Measurements from ENCODE around the gene MYO6. TPM values are rescaled to one million over a fixed set of nuclear protein-coding genes. Genes with fewer than 3 reads are reported as not detected.

MYO6 gene
- total RNA-seq, 2 experiments from 2014 or later = not detected

DNA sequence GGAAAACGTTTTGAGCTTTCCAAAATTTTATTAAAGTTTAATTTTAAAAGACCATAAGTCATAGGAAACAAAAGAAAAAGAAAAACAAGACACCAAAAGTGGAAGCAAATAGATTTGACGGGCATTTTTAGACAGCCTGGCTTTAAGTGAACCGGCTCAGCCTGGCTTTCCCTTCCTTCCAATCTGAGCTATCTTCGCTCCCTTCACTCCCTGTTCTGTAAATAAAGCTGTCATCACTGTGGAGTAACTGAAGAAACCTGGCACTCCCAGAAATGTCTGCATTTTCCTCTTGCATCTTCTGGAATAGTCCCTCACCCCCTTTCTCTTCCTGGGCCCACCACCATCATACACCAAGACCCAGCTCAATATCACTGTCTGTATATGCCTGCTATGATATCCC, 191.5 kb downstream of the MYO6 start:
- Histone ChIP-seq H3K79me2 (ENCODE audit: insufficient read depth, low read depth, low read length) (no peaks in the 10 kb centered on the region), H3K4me3 (ENCODE audit: low read depth, low read length, poor library complexity, severe bottlenecking) (no peak overlapping the region), H2AFZ (ENCODE audit: low read length) (no peak overlapping the region), H3K27ac (ENCODE audit: low read depth, low read length, poor library complexity, severe bottlenecking) (no peak overlapping the region), H3K4me2 (ENCODE audit: low read length) (no peak overlapping the region), H3K9me3 (ENCODE audit: low read length) (no peaks in the 10 kb centered on the region), H3K9me2 (ENCODE audit: insufficient read depth, low read length) (no peaks in the 10 kb centered on the region), H4K20me1 (ENCODE audit: insufficient read depth, low read length) (no peaks in the 10 kb centered on the region), H3K36me3 (ENCODE audit: insufficient read depth, low read length) (no peaks in the 10 kb centered on the region), H3K4me1 (ENCODE audit: insufficient read depth, low read length, poor library complexity, severe bottlenecking) (no peaks in the 10 kb centered on the region)
- BruUV-seq (replicated peaks) = no TSS peak
- intact Hi-C loops (cut with micrococcal nuclease; ENCODE audit: unreplicated experiment) = no loop called here
- no peak for DNase-seq (ENCODE audit: low spot score)
- ChIA-PET CTCF (ENCODE audit: unreplicated experiment) (no interaction called here), POLR2A (interaction anchor here (0.6 kb wide), 1 partner anchor 1011 kb away, joined by 3 read pairs; no protein-coding TSS in a partner anchor)
- TF ChIP-seq CTCF (conservative IDR thresholded peaks at IDR 0.05; ENCODE audit: low read length) (no peak), EZH2phosphoT487 (IDR thresholded peaks at IDR 0.05; ENCODE audit: borderline replicate concordance, low read depth, low read length) (no peak)

DNA sequence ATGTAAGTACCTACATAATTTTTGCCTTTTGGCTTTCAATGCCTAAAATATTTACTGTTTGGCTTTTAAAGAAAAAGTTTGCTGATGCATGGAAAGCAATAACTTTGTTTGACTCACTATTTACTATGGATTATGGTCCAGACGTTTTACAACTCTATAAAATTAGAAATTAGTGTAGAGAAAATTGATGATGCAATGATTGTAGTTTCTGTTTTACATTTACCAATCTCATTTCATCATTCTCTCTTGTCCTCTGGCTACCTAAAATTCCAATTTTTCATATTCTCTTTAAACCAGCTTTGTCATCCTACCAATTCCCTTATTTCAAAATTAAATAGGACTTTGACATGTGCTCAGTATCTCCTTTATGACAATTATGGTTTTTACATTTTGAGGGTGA, 192.5 kb downstream of the MYO6 start:
- H3K9me2 ChIP-seq (ENCODE audit: insufficient read depth, low read length) = no peaks in the 10 kb centered on the region
- no TSS peak for BruUV-seq (replicated peaks)
- CTCF ChIA-PET (ENCODE audit: unreplicated experiment) = no interaction called here
- H3K79me2 ChIP-seq (ENCODE audit: insufficient read depth, low read depth, low read length) = no peaks in the 10 kb centered on the region
- H3K4me2 ChIP-seq (ENCODE audit: low read length) = no peak overlapping the region
- no peak for TF ChIP-seq CTCF (conservative IDR thresholded peaks at IDR 0.05; ENCODE audit: low read length)
- no peak for TF ChIP-seq EZH2phosphoT487 (IDR thresholded peaks at IDR 0.05; ENCODE audit: borderline replicate concordance, low read depth, low read length)
- H3K4me3 ChIP-seq (ENCODE audit: low read depth, low read length, poor library complexity, severe bottlenecking) = no peak overlapping the region
- H3K9me3 ChIP-seq (ENCODE audit: low read length) = no peaks in the 10 kb centered on the region
- H3K4me1 ChIP-seq (ENCODE audit: insufficient read depth, low read length, poor library complexity, severe bottlenecking) = no peaks in the 10 kb centered on the region
- H3K36me3 ChIP-seq (ENCODE audit: insufficient read depth, low read length) = no peaks in the 10 kb centered on the region
- intact Hi-C loops (cut with micrococcal nuclease; ENCODE audit: unreplicated experiment) = no loop called here
- DNase-seq (ENCODE audit: low spot score) = no peak
- POLR2A ChIA-PET = no interaction called here
- H2AFZ ChIP-seq (ENCODE audit: low read length) = no peak overlapping the region
- H3K27ac ChIP-seq (ENCODE audit: low read depth, low read length, poor library complexity, severe bottlenecking) = no peak overlapping the region
- no peaks in the 10 kb centered on the region for H4K20me1 ChIP-seq (ENCODE audit: insufficient read depth, low read length)

DNA sequence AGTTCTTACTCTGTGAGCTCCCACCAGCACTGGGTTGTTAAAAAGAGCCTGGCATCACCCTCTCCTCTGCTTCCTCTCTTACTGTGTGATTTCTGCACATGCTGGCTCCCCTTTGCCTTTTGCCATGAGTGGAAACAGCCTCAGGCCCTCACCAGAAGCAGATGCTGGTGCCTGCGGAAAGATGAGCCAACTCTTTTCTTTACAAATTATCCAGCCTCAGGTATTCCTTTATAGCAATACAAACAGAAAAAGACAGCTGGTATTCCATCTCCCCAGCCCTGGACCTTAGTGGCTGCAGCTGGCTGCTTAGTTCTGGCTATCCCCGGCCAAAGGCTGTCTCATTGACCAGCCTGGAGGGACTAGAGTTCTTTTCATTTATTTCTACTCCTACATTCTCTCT, 194.3 kb downstream of the MYO6 start:
- H3K9me2 ChIP-seq (ENCODE audit: insufficient read depth, low read length) = no peaks in the 10 kb centered on the region
- no peak overlapping the region for H3K4me2 ChIP-seq (ENCODE audit: low read length)
- H4K20me1 ChIP-seq (ENCODE audit: insufficient read depth, low read length) = no peaks in the 10 kb centered on the region
- ChIA-PET CTCF (ENCODE audit: unreplicated experiment) (no interaction called here), POLR2A (no interaction called here)
- no peak overlapping the region for H3K4me3 ChIP-seq (ENCODE audit: low read depth, low read length, poor library complexity, severe bottlenecking)
- no peak overlapping the region for H3K27ac ChIP-seq (ENCODE audit: low read depth, low read length, poor library complexity, severe bottlenecking)
- DNase-seq (ENCODE audit: low spot score) = no peak
- H3K9me3 ChIP-seq (ENCODE audit: low read length) = no peaks in the 10 kb centered on the region
- no peak for TF ChIP-seq EZH2phosphoT487 (IDR thresholded peaks at IDR 0.05; ENCODE audit: borderline replicate concordance, low read depth, low read length)
- TF ChIP-seq CTCF (conservative IDR thresholded peaks at IDR 0.05; ENCODE audit: low read length) = no peak
- no peak overlapping the region for H2AFZ ChIP-seq (ENCODE audit: low read length)
- H3K36me3 ChIP-seq (ENCODE audit: insufficient read depth, low read length) = no peaks in the 10 kb centered on the region
- H3K4me1 ChIP-seq (ENCODE audit: insufficient read depth, low read length, poor library complexity, severe bottlenecking) = no peaks in the 10 kb centered on the region
- no TSS peak for BruUV-seq (replicated peaks)
- intact Hi-C loops (cut with micrococcal nuclease; ENCODE audit: unreplicated experiment) = no loop called here
- no peaks in the 10 kb centered on the region for H3K79me2 ChIP-seq (ENCODE audit: insufficient read depth, low read depth, low read length)

Measured in OCI-LY7 (cell line).